H1 (cell line): ENCODE results near the gene MESD. TPM values are rescaled to one million over a fixed set of nuclear protein-coding genes. Genes with fewer than 3 reads are reported as not detected.

Source experiments
- HDAC2 ChIP-seq, 2 experiments: fragments of 300-600 bp in 1 of 2; sonication (generic) in 1 of 2; IDR thresholded peaks; 2 replicates each; pipeline ENCODE4 v1.6.1; 2011 to 2012; ENCODE audit warnings: low read depth in 2 of 2, low read length in 2 of 2, mild to moderate bottlenecking in 2 of 2, moderate library complexity in 2 of 2, borderline replicate concordance in 1 of 2, inconsistent platforms in 1 of 2
- polyA plus RNA-seq, 7 experiments: library from polyadenylated mRNA; depleted of rRNA in 3 of 7; stranded (reverse) in 5 of 7; unstranded in 2 of 7; fragments of >200 nt in 5 of 7; fragments of 200-250 nt in 2 of 7; gene quantifications; 1 replicate in 5 of 7; 2 replicates in 1 of 7; 4 replicates in 1 of 7; pipeline versions ENCODE4 v1.2.1 to v1.2.3, GENCODE V29; 2011 to 2013; ENCODE audit warnings: missing spikeins in 2 of 7, mixed read lengths in 2 of 7
- total RNA-seq: library from RNA; stranded (reverse); fragmentation: NEBNext Ultra II Directional; extraction: Animal tissue kit (Norgen Biotek cat#: 25700); gene quantifications from 2 replicates; pipeline ENCODE4 v1.2.1, GENCODE V29; 2021

The MESD gene
- total and polyA plus RNA-seq, 2 of the 8 experiments (the other 6 are each of a cell fraction or from before 2014, with no cell fraction given), result 11.0 to 28.3 TPM

- TF ChIP-seq HDAC2 (IDR thresholded peaks at IDR 0.05; ENCODE audit: borderline replicate concordance in 1 of 2, low read depth in 2 of 2, low read length in 2 of 2), result no peak
Measured at GRCh38 chr15:80974914-80975313, 14.7 kb downstream of the MESD start (continued).
